LNCaP clone FGC (cell line): ENCODE data around the gene LARP1.
"Not testable (repeated sequence)": the region's sequence is repeated elsewhere in the genome, so short reads cannot be mapped to it uniquely, and the experiment has no call there.

Source experiments
- DNase-seq: peaks from one replicate; pipeline ENCODE4 v3.0.0-alpha.2; 2011; ENCODE audit warnings: low read depth
- H3K4me3 ChIP-seq: 2 replicates; pipeline ENCODE4 v1.5.1; 2011; ENCODE audit warnings: mild to moderate bottlenecking, low read depth, low read length, control low read depth
- TF ChIP-seq, protein P1 (sequence below): IDR thresholded peaks from 2 replicates; pipeline ENCODE4 v1.5.1; 2012; ENCODE audit warnings: mild to moderate bottlenecking; ENCODE audit not compliant: control insufficient read depth, insufficient read depth; ENCODE audit errors: extremely low read depth

LARP1 gene

DNA sequence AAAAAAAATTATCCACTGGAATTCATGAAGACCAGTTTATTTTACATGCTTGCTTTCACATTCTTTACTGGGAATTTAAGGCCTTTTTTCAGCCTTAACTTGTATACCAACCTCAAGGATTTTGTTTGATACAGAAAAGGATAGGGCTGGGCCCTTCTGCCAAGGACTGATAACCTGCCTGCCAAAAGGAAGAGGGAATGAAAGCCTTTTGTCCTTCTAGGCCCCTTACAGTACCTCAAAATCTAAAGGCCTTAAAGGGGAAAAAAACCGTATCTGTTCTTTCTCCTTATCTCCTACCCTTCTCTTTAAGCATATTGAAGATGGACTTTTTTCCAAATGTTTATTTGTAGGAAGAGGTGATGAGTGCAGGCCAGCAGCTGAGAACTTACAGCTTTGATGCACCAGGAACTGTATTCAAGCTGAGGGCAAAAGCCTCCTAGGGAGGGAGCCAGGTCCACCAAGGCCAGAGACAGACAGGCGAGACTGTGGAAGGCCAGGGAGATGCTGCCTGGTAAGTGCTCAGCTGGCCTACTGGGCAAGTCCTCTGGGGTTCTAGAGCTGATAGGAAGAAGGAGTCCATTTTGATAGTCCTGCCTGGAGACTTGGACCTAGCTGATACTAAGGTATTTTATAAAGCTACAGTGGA lies 63.4 kb downstream of the LARP1 start:
- DNase-seq: no peak

DNA sequence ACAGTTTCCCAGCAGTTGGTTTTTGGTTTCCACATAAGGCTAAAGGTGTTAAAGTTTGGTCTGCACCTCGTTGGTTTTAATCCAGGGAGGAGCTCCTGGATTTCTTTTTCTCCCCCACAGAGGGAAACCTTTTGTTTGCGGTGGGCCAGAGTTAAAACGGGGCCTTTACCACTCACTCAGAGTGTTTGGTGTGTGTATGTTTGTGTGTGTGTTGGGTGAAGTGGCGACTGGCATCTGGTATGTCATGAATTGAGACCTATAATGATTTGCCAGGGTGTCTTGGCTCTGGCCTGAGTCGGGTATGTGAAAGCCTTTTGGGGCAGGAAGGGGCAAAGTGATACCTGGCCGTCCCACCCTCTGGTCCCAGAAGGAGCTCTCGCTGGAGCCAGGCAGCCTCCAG lies 64.4 kb downstream of the LARP1 start:
- no peak for DNase-seq
- no peak overlapping the region for H3K4me3 ChIP-seq
- TF ChIP-seq, protein P1, sequence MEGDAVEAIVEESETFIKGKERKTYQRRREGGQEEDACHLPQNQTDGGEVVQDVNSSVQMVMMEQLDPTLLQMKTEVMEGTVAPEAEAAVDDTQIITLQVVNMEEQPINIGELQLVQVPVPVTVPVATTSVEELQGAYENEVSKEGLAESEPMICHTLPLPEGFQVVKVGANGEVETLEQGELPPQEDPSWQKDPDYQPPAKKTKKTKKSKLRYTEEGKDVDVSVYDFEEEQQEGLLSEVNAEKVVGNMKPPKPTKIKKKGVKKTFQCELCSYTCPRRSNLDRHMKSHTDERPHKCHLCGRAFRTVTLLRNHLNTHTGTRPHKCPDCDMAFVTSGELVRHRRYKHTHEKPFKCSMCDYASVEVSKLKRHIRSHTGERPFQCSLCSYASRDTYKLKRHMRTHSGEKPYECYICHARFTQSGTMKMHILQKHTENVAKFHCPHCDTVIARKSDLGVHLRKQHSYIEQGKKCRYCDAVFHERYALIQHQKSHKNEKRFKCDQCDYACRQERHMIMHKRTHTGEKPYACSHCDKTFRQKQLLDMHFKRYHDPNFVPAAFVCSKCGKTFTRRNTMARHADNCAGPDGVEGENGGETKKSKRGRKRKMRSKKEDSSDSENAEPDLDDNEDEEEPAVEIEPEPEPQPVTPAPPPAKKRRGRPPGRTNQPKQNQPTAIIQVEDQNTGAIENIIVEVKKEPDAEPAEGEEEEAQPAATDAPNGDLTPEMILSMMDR: no peak

More for the DNA sequence above, 63.4 kb downstream of the LARP1 start:
- no peak overlapping the region for H3K4me3 ChIP-seq
- TF ChIP-seq, protein P1: no peak

DNA sequence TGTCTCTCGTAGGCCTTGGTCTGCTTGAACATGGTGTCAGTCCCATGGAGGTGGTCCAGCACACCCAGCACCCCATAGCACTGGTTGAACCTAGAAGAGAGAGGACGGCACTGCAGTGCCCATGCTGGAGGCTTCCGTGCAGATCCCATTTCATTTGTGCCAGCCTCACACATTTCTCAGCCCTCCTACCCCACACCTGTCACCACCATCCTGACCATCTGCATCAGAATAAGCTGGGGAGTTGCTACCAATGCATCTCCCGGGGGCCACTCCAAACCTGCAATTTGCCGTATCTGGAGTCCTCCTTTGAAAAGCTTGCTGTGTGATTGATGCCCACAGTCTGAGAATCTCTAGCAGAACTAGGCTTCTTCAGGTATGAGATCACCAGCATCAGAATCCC lies 65.2 kb downstream of the LARP1 start:
- no peak for DNase-seq
- TF ChIP-seq, protein P1: no peak
- H3K4me3 ChIP-seq: no peak overlapping the region

DNA sequence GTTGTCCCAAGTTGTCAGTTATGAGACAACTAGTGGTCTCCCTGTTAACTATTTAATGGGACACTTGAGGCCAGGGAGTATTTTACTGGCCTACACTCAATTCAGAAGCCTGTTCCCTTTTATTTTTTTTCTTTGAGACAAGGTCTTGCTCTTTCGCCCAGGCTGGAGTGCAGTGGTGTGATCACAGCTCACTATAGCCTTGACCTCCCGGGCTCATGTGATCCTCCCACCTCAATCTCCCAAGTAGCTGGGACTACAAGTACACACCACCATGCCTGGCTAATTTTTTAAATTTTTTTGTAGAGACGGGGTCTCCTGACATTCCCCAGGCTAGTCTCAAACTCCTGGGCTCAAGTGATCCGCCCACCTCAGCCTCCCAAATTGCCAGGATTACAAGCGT lies 67.7 kb downstream of the LARP1 start:
- not testable (repeated sequence) for H3K4me3 ChIP-seq, DNase-seq

DNA sequence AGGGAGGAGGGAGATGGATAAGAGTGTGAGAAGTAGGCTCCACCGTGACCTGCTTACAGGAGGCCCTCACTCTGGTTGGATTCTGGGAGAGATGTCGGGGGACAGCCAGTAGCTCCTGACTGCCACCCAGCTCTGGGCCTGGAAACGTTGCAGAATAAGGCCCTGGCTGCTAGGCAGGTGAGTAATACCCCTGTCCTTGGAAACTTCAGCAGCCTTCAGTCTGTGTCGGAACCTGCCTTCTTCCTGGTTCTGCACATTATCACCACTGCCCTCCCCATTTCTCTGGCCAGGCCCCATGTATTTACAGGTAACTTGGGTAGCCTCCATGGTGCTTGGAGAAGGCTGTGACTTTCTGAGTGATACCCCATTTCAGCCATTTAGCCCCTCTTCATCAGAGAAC lies 68.4 kb downstream of the LARP1 start:
- H3K4me3 ChIP-seq: no peak overlapping the region
- no peak for DNase-seq
- TF ChIP-seq, protein P1: no peak

DNA sequence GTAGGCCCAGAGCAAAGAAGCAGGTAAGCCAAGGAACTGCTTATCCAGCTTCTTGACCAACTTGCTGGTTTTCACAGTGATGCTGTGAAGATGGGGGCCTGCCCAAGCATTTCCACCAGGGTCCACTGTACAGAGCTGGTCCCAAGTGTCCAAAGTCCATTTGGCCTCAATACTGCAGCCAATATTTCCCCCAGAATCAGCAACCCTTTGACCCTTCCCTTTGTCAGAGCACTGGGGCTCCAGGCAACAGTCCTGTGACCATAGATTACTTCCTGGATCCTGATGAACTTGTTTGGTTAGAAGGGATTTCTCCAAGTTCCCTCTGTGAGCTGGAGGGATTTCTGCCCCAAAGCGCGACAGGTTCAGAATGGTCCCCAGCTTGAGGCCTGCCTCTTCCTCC lies 68.9 kb downstream of the LARP1 start:
- TF ChIP-seq, protein P1: no peak
- H3K4me3 ChIP-seq: no peak overlapping the region
- no peak for DNase-seq

DNA sequence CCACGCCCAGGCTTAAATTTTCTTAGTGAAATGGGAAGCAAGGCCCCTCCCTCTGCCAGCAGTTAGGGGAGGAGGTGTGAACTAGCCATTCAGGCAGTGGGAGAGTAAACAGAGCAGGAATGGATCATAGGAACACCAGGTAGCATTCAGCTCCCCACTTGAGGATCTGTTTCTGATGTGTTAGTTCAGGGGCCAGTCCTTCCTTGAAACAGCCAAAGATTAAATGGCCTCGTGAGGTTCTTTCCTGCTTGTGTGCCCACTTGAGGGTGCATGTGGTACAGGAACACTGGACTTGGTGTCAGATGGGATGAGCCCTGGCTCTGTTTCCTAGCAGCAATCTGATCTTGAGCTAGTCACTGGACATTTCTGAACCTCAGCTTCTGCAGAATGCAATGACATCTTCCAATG lies 74.0 kb downstream of the LARP1 start:
- no peak for DNase-seq

More for the DNA sequence above, 74.0 kb downstream of the LARP1 start:
- TF ChIP-seq, protein P1: no peak
- H3K4me3 ChIP-seq: no peak overlapping the region
